ENCODE measurements around the gene GARNL3. TPM values are rescaled to one million over a fixed set of nuclear protein-coding genes. Genes with fewer than 3 reads are reported as not detected.

The GARNL3 gene
- total and polyA plus RNA-seq, 2 of the 13 experiments (the other 11 are each of a cell fraction or from before 2014, with no cell fraction given), result 3.9 to 11.0 TPM

DNA sequence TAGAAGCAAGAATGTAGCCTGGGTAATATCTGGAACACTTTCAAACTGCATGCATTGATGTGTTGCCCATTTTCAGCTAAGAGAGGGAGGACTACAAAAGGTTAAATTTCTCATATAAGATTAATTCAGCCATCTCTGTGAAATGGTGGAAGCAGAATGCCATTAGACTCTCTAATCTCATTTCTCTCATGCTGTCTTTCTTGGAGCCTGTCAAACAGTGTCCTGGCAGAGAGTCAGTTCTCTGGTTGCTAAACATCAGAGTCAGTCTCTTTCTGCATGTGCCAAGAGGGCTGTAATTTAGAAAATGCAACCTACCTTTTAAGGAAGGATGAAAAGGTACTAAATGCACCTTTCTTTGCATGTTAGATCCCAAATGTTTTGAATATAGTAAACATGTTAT is 910 bp upstream of the GARNL3 start:
- no peaks in the 10 kb centered on the region; a peak in 1 of 5 replicates for H3K36me3 ChIP-seq (replicated peaks in 1 of 2; ENCODE audit: control insufficient read depth in 1 of 2, insufficient read depth in 2 of 2, low read length in 2 of 2)
- no peak for DNase-seq (ENCODE audit: low spot score)
- H3K9ac ChIP-seq (ENCODE audit: insufficient read depth, low read depth, low read length), result no peak overlapping the region
- TF ChIP-seq TOE1 (CRISPR knock-in tag; IDR thresholded peaks at IDR 0.05), result no peak
- no peak for TF ChIP-seq ZZZ3 (CRISPR knock-in tag; IDR thresholded peaks at IDR 0.05; ENCODE audit: borderline replicate concordance)
- TF ChIP-seq, protein P1, sequence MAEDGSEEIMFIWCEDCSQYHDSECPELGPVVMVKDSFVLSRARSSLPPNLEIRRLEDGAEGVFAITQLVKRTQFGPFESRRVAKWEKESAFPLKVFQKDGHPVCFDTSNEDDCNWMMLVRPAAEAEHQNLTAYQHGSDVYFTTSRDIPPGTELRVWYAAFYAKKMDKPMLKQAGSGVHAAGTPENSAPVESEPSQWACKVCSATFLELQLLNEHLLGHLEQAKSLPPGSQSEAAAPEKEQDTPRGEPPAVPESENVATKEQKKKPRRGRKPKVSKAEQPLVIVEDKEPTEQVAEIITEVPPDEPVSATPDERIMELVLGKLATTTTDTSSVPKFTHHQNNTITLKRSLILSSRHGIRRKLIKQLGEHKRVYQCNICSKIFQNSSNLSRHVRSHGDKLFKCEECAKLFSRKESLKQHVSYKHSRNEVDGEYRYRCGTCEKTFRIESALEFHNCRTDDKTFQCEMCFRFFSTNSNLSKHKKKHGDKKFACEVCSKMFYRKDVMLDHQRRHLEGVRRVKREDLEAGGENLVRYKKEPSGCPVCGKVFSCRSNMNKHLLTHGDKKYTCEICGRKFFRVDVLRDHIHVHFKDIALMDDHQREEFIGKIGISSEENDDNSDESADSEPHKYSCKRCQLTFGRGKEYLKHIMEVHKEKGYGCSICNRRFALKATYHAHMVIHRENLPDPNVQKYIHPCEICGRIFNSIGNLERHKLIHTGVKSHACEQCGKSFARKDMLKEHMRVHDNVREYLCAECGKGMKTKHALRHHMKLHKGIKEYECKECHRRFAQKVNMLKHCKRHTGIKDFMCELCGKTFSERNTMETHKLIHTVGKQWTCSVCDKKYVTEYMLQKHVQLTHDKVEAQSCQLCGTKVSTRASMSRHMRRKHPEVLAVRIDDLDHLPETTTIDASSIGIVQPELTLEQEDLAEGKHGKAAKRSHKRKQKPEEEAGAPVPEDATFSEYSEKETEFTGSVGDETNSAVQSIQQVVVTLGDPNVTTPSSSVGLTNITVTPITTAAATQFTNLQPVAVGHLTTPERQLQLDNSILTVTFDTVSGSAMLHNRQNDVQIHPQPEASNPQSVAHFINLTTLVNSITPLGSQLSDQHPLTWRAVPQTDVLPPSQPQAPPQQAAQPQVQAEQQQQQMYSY (CRISPR knock-in tag; IDR thresholded peaks at IDR 0.05), result no peak
- no peak for TF ChIP-seq GATAD2A (CRISPR knock-in tag; IDR thresholded peaks at IDR 0.05)
- no peak for TF ChIP-seq PRMT3 (CRISPR knock-in tag; IDR thresholded peaks at IDR 0.05; ENCODE audit: borderline replicate concordance, low read depth)
- no peak overlapping the region for H3K4me2 ChIP-seq (ENCODE audit: low read depth, low read length)
- in situ Hi-C loops (cut with HindIII; ENCODE audit: extremely low pct_ligation_motif_present, low pct_unique_long_range_greater_than_20kb) (no loop called here), intact Hi-C loops (cut with micrococcal nuclease; ENCODE audit: unreplicated experiment) (no loop called here)
- no peak for ATAC-seq
- BruUV-seq (replicated peaks), result no TSS peak
- ChIA-PET POLR2A (no interaction called here), CTCF (ENCODE audit: low intra/inter-chr PET ratio, low total read pairs) (no interaction called here)
- no peaks in the 10 kb centered on the region for H3K79me2 ChIP-seq (ENCODE audit: insufficient read depth, low read length)
- H4K20me1 ChIP-seq (ENCODE audit: insufficient read depth, low read length), result no peaks in the 10 kb centered on the region
- no peak for FAIRE-seq
- H3K4me3 ChIP-seq (replicated peaks in 1 of 3; ENCODE audit: insufficient read depth in 1 of 3, low read depth in 2 of 3, low read length in 3 of 3), result no peak overlapping the region
- H2AFZ ChIP-seq (ENCODE audit: low read length), result no peak overlapping the region
- H3K9me3 ChIP-seq (ENCODE audit: low read length), result no peaks in the 10 kb centered on the region
- H3K4me1 ChIP-seq (ENCODE audit: insufficient read depth, low read length), result no peaks in the 10 kb centered on the region
- no peak overlapping the region for H3K27ac ChIP-seq (ENCODE audit: extremely low read length, insufficient read depth, low read length)
- no peaks in the 10 kb centered on the region for H3K27me3 ChIP-seq (ENCODE audit: control insufficient read depth in 1 of 2, insufficient read depth in 2 of 2, low read length in 2 of 2)
